ENCODE data around the gene CES4A.
"Not testable (repeated sequence)": the region's sequence is repeated elsewhere in the genome, so short reads cannot be mapped to it uniquely, and the experiment has no call there.

The CES4A gene

DNA sequence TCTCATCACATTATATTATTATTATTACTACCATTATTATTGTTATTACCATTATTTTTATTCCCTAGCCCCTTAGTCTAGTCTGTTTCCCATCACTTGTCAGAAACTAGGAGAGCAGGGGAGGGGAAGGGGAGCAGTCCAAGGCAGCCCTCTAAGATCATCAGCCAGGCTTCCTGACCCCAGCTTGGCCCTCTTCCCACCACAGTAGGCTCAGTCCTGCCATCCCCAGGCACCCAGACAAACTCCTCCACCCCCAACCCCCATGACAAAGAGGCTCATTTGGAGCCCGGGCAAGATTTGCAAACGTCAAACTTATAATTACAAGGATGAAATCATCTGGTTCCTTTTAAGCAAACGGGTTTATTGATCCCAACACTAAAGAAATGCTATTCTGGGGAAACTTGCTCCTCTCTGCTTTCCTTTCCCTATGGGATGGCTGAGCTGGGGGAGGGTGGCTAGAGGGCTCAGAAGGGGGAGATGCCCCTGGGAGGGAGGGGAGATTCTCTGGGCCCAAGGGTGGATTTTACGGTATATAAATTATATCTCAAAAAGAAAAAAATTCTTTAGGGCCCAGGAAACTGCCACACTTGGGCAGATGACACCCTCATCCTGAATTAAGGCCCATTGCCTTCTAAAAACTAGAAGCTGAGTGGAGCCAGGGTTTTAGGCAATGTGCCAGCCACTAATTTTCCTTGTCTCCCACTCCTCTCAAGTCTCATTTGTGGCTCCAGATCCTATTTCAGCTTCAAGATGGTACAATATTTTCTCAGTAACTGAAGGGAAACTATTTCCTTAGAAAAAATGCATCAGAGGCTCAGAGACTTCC is 36.2 kb downstream of the CES4A start:
- DNase-seq, result no peak

DNA sequence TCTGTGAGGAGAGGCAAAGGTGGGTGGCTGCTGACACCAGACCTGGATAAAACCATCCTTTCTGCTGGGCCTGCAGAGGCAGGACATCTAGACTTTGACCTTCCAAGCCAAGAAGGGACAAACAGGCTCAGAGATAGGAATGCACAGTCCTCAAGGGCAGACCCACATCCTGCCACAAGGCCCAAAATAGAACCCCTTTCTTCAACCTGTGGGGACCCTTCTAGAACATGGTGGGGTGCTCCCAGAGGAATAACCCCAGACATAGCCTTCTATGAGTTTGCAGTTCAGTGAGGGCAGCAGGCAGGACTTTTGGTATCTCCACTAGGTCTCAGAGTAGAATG is 36.8 kb downstream of the CES4A start:
- DNase-seq, result no peak

DNA sequence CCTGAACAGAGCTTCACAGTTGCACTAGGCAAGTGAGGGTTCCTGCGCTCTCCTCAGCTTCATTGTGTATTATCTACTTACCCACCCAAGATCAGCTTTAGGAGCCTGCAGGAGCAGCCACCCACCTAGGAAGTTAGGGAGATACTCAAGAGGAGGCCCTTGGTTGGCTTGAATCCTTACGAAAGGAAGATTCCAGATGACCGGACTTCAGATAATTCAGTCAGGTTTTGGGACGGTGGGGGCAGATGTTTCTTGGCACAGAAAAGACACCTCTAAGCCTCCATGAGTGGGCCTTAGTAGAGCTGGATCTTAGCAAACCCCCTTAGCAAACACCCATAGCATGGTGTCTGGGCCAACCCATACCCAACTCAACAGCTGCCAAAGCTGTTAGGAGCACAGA is 38.2 kb downstream of the CES4A start:
- DNase-seq, result no peak

DNA sequence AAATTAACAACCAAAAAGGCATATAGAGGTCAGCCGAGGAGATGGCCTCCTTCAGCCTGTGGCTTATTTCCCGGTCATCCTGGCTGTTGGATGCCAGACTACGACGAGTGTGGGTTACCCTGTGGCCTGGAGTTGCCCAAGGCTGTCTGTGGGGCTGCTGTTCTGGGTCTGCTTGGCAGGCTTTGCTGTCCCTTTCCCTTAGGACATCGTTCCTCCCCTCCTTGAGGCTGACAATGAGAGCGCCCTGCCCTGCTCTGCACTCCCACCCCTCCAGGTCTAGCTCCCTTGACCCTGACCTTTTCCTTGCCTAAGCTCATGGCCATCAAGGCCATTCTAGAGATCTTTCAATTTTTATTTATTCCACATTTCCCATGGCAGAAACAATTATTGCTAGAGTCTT is 38.7 kb downstream of the CES4A start:
- DNase-seq, result no peak

- no peak for DNase-seq
Measured at GRCh38 chr16:67028167-67028695, 39.8 kb downstream of the CES4A start.

- DNase-seq, result peak; percentile 96
Measured at GRCh38 chr16:67028696-67029253, 40.4 kb downstream of the CES4A start, which contains the start of gene CBFB. Gene CBFB (plus strand): TSS chr16:67029149. CDS start chr16:67029408, 259 bp downstream.

- DNase-seq, result peak; percentile 62
Measured at GRCh38 chr16:67029254-67030096, 41.1 kb downstream of the CES4A start.

GRCh38 chr16:67030221-67030962 is 42.0 kb downstream of the CES4A start:
- no peak for DNase-seq

GRCh38 chr16:67034487-67034886 is 46.1 kb downstream of the CES4A start:
- DNase-seq, result no peak

DNA sequence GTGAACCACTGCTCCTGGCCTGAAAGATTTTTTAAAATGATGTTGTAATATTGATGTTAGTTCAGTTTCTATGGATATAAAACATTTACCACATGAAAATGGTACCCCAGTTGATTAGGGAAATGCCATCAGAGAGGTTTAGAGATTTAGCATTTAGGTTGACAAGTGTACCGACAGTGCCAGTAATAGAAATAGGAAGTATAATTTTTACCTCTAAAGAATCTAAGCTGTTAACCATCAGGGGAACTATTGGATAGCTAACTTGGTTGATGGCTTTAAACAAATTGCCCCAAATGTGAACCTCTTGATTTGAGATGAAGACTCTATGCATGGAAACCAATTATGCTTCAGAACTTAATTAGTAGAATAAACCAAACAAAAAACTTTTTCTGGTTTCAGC is 47.0 kb downstream of the CES4A start:
- no peak for DNase-seq

DNA sequence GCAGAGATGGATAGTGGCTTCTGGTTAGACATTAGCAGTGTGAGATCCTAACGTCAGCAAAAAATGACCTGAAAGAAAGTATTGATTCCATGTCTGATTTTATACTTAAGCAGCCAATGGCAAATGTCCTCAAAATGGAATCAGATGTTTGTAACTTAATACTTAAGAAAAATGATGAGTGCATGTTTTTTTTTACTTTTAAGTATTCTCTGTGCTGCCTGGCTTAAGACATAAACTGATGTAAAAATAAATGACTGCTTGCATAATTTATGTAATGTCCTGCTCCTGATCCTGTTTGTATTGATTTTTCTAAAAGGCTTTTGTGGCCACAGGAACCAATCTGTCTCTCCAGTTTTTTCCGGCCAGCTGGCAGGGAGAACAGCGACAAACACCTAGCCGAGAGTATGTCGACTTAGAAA is 47.9 kb downstream of the CES4A start:
- no peak for DNase-seq

GRCh38 chr16:67039260-67040020 is 51.1 kb downstream of the CES4A start:
- no peak for DNase-seq

DNA sequence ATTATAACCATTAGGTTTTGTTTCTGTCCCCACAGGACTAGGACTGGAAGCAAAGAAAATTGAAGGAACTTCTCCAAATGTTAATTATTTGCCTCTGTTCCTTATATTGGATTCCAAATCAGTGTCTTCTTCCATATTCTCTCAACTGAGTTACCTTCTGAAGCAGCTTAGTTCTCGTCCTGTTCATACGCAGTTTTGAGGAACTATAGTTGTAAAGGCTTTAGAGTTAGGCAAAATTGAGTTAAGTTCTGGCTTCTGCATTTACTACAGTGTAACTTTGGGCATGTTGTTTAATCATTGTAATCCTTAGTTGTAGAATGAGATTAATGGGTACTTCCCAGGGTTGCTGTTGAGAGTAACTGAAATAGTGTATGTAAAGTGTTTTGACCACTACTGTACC is 51.8 kb downstream of the CES4A start:
- no peak for DNase-seq

- no peak for DNase-seq
Measured at GRCh38 chr16:67040906-67041305, 52.5 kb downstream of the CES4A start.

DNA sequence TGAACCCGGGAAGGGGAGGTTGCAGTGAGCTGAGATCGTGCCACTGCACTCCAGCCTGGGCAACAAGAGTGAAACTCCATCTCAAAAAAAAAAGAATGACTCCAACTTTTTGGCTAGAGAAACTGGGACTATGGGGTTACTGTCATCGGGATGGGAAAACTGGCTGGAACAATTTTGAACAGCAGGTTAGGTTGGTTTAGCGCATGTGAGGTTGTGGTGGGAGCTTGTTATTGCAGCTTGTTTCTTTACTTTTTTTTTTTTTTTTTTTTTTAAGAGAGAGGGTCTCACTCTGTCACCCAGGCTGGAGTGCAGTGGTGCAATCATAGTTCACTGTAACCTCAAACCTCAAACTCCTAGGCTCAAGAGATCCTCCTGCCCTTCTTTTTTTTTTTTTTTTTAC is 53.1 kb downstream of the CES4A start:
- DNase-seq, result not testable (repeated sequence)

GRCh38 chr16:67043420-67043819 is 55.0 kb downstream of the CES4A start:
- no peak for DNase-seq

GRCh38 chr16:67050796-67051195 is 62.4 kb downstream of the CES4A start:
- no peak for DNase-seq

DNA sequence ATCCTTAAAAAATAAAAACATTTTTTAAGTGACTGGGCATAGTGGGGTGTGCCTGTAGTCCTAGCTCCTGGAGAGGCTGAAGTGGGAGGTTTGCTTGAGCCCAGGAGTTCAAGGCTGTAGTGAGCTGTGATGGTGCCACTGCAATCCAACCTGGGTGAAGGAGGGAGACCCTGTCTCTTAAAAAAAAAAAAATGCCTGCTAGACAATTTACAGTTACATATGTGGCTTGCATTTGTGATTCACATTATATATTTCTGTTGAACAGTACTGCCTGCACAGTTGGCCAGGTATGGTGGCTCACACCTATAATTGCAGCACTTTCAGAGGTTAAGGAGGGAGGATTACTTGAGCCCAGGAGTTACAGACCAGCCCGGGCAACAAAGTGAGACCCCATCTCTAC is 64.0 kb downstream of the CES4A start:
- no peak for DNase-seq

- DNase-seq, result no peak
Measured at GRCh38 chr16:67053767-67054334, 65.5 kb downstream of the CES4A start.

GRCh38 chr16:67054901-67055300 is 66.5 kb downstream of the CES4A start:
- DNase-seq, result no peak

- DNase-seq, result no peak
Measured at GRCh38 chr16:67055712-67056487, 67.5 kb downstream of the CES4A start.

Data from CD4-positive, alpha-beta T cell treated with Interleukin-6 for 4 hours (primary cell).